Stimulated activated CD8-positive, alpha-beta memory T cell treated with anti-CD3 and anti-CD28 coated beads, Interleukin-4, amount 100 ng/mL, for 4 hours (primary cell): ENCODE results near the gene ARMH1.
"Not testable (repeated sequence)": the region's sequence is repeated elsewhere in the genome, so short reads cannot be mapped to it uniquely, and the experiment has no call there.

ENCODE experiments used
- DNase-seq, 2 donors: peaks; one replicate each; pipeline ENCODE4 v3.0.0-alpha.2; 2020; ENCODE audit warnings: low read depth in 2 of 2, low spot score in 1 of 2

The ARMH1 gene

GRCh38 chr1:44721485-44722361, 47.2 kb downstream of the ARMH1 start:
- peak; percentile 44 to 45 for DNase-seq

- DNase-seq: no peak
These were observed 48.5 kb downstream of the ARMH1 start for GRCh38 chr1:44723064-44723463.

- no peak for DNase-seq
These were observed 49.2 kb downstream of the ARMH1 start for GRCh38 chr1:44723496-44724295.

GRCh38 chr1:44724296-44724954, 49.9 kb downstream of the ARMH1 start:
- DNase-seq: no peak

- DNase-seq: no peak
These were observed 50.6 kb downstream of the ARMH1 start for GRCh38 chr1:44724955-44725698.

GRCh38 chr1:44730741-44731512, 56.4 kb downstream of the ARMH1 start, which contains the start of gene RNU5D-1:
Gene RNU5D-1, minus strand, starts transcription at chr1:44731170.
- DNase-seq: peak; percentile 86 to 92

- DNase-seq: no peak
These were observed 58.9 kb downstream of the ARMH1 start for GRCh38 chr1:44733365-44733764.

- DNase-seq: no peak
These were observed 59.3 kb downstream of the ARMH1 start for GRCh38 chr1:44733784-44734183.

GRCh38 chr1:44735992-44736391, 61.5 kb downstream of the ARMH1 start:
- no peak for DNase-seq

GRCh38 chr1:44738953-44739306, 64.4 kb downstream of the ARMH1 start:
- not testable (repeated sequence) for DNase-seq

GRCh38 chr1:44739307-44740178, 65.0 kb downstream of the ARMH1 start, which contains the start of gene KIF2C:
Gene KIF2C, plus strand, starts transcription at chr1:44739837. Its CDS starts 96 bp downstream, at chr1:44739933.
- DNase-seq: peak; percentile 95

GRCh38 chr1:44740179-44740617, 65.7 kb downstream of the ARMH1 start:
- no peak for DNase-seq

- DNase-seq: no peak
These were observed 68.7 kb downstream of the ARMH1 start for GRCh38 chr1:44743211-44743610.

- no peak for DNase-seq
These were observed 73.4 kb downstream of the ARMH1 start for GRCh38 chr1:44747878-44748277.

- no peak for DNase-seq
These were observed 82.9 kb downstream of the ARMH1 start for GRCh38 chr1:44757420-44757819.

- DNase-seq: no peak
These were observed 84.6 kb downstream of the ARMH1 start for GRCh38 chr1:44759077-44759476.

GRCh38 chr1:44760876-44761275, 86.4 kb downstream of the ARMH1 start:
- no peak for DNase-seq

GRCh38 chr1:44766421-44766820, 91.9 kb downstream of the ARMH1 start:
- not testable (repeated sequence) for DNase-seq
